ENCODE results near the gene GCAT.

GCAT gene

GRCh38 chr22:37849089-37849751 is 41.5 kb downstream of the GCAT start, which contains the start of gene EIF3L:
TSS of gene EIF3L (plus strand) at chr22:37849419. CDS start at chr22:37849450, 31 bp downstream.
- TF ChIP-seq CTCF (IDR thresholded peaks at IDR 0.05; ENCODE audit: extremely low read depth, insufficient read depth, missing control alignments): no peak
- peak; percentile 94 for DNase-seq (ENCODE audit: low spot score)
- in situ Hi-C loops (cut with MboI; ENCODE audit: low pct_unique_long_range_greater_than_20kb, low sequenced_read_pairs, unreplicated experiment): no loop called here

- no peak for TF ChIP-seq CTCF (IDR thresholded peaks at IDR 0.05; ENCODE audit: extremely low read depth, insufficient read depth, missing control alignments)
- DNase-seq (ENCODE audit: low spot score): no peak
- in situ Hi-C loops (cut with MboI; ENCODE audit: low pct_unique_long_range_greater_than_20kb, low sequenced_read_pairs, unreplicated experiment): no loop called here
Observed at GRCh38 chr22:37850801-37851200, 43.1 kb downstream of the GCAT start.

GRCh38 chr22:37852418-37852817 is 44.7 kb downstream of the GCAT start:
- in situ Hi-C loops (cut with MboI; ENCODE audit: low pct_unique_long_range_greater_than_20kb, low sequenced_read_pairs, unreplicated experiment): no loop called here
- DNase-seq (ENCODE audit: low spot score): no peak
- no peak for TF ChIP-seq CTCF (IDR thresholded peaks at IDR 0.05; ENCODE audit: extremely low read depth, insufficient read depth, missing control alignments)

GRCh38 chr22:37854946-37855345 is 47.2 kb downstream of the GCAT start:
- no peak for DNase-seq (ENCODE audit: low spot score)
- no peak for TF ChIP-seq CTCF (IDR thresholded peaks at IDR 0.05; ENCODE audit: extremely low read depth, insufficient read depth, missing control alignments)
- in situ Hi-C loops (cut with MboI; ENCODE audit: low pct_unique_long_range_greater_than_20kb, low sequenced_read_pairs, unreplicated experiment): no loop called here

- in situ Hi-C loops (cut with MboI; ENCODE audit: low pct_unique_long_range_greater_than_20kb, low sequenced_read_pairs, unreplicated experiment): no loop called here
- DNase-seq (ENCODE audit: low spot score): no peak
- no peak for TF ChIP-seq CTCF (IDR thresholded peaks at IDR 0.05; ENCODE audit: extremely low read depth, insufficient read depth, missing control alignments)
Observed at GRCh38 chr22:37855462-37855861, 47.7 kb downstream of the GCAT start.

- DNase-seq (ENCODE audit: low spot score): no peak
- no peak for TF ChIP-seq CTCF (IDR thresholded peaks at IDR 0.05; ENCODE audit: extremely low read depth, insufficient read depth, missing control alignments)
- in situ Hi-C loops (cut with MboI; ENCODE audit: low pct_unique_long_range_greater_than_20kb, low sequenced_read_pairs, unreplicated experiment): no loop called here
Observed at GRCh38 chr22:37860796-37861421, 53.2 kb downstream of the GCAT start.
